GM18526 (cell line): ENCODE measurements around the gene HOXA10.

Source experiments
- POLR2A ChIP-seq: IDR thresholded peaks from 3 replicates; pipeline ENCODE4 v1.6.1; 2011; ENCODE audit not compliant: insufficient read length; ENCODE audit errors: extremely low read depth

HOXA10 gene

GRCh38 chr7:27169658-27170425, 4.3 kb downstream of the HOXA10 start:
- TF ChIP-seq POLR2A = no peak

- TF ChIP-seq POLR2A = no peak
Measured at GRCh38 chr7:27168265-27168947, 5.7 kb downstream of the HOXA10 start.

GRCh38 chr7:27167916-27168264, 6.2 kb downstream of the HOXA10 start:
- no peak for TF ChIP-seq POLR2A

- TF ChIP-seq POLR2A = no peak
Measured at GRCh38 chr7:27166531-27167505, 7.3 kb downstream of the HOXA10 start.

GRCh38 chr7:27165996-27166530, 8.1 kb downstream of the HOXA10 start:
- no peak for TF ChIP-seq POLR2A

- no peak for TF ChIP-seq POLR2A
Measured at GRCh38 chr7:27165089-27165995, 8.8 kb downstream of the HOXA10 start, which contains the start of gene HOXA9. Gene HOXA9 (minus strand): TSS chr7:27165537. CDS start chr7:27165457, 80 bp downstream.

GRCh38 chr7:27164367-27165088, 9.6 kb downstream of the HOXA10 start:
- TF ChIP-seq POLR2A = no peak

GRCh38 chr7:27164045-27164366, 10.1 kb downstream of the HOXA10 start:
- TF ChIP-seq POLR2A = no peak

GRCh38 chr7:27163288-27164044, 10.7 kb downstream of the HOXA10 start:
- no peak for TF ChIP-seq POLR2A

GRCh38 chr7:27162561-27163287, 11.4 kb downstream of the HOXA10 start:
- TF ChIP-seq POLR2A = no peak

- TF ChIP-seq POLR2A = no peak
Measured at GRCh38 chr7:27161721-27162560, 12.2 kb downstream of the HOXA10 start.
